CD4-positive, alpha-beta T cell treated with Interleukin-4 for 4 hours (primary cell): ENCODE measurements around the gene C19orf33.
"Not testable (repeated sequence)": the region's sequence is repeated elsewhere in the genome, so short reads cannot be mapped to it uniquely, and the experiment has no call there.

Experiments used
- DNase-seq: peaks from one replicate; pipeline ENCODE4 v3.0.0-alpha.2; 2020

C19orf33 gene

DNA sequence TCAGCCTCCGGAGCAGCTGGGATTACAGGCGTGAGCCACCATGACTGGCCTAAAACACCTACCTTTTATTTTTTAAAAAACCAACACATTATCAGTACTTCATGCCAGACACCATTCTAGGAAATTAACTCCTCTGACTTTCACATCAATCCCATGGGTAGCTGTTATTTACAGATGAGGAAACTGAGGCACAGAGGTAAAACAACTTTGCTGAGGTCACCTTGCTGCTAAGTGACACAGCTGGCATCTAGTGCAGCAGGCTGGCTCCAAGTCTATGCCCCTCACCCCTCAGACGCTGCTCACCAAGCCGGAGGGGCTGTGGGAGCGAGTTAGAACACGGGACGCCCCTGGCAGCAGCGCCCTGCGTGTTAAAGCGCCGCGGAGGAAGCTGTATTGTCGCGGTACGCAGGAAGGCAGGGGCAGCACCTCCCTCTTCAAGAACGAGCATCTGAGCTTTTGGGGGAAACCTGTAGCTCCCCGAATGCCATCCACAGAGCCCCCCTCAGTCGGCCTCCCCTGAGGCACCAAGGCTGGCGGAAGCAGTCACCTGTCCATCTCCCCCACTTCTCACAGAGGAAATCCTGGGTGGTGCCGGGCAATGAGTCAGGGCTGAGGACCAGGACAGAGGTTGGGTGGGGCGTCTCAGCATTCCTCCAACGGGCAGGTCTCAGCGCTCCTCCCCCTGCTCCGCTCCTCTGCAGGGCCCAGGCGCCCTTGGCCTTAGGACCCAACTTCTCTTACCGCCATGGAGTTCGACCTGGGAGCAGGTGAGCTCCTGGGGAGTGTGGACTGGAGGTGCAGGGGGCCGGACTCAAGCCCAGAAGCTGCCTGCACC is at the start of gene C19orf33:
TSS of gene C19orf33 (plus strand) at position 735 of the 835 bp plus-strand sequence. CDS start at position 746, 11 bp downstream.
- no peak for DNase-seq

DNA sequence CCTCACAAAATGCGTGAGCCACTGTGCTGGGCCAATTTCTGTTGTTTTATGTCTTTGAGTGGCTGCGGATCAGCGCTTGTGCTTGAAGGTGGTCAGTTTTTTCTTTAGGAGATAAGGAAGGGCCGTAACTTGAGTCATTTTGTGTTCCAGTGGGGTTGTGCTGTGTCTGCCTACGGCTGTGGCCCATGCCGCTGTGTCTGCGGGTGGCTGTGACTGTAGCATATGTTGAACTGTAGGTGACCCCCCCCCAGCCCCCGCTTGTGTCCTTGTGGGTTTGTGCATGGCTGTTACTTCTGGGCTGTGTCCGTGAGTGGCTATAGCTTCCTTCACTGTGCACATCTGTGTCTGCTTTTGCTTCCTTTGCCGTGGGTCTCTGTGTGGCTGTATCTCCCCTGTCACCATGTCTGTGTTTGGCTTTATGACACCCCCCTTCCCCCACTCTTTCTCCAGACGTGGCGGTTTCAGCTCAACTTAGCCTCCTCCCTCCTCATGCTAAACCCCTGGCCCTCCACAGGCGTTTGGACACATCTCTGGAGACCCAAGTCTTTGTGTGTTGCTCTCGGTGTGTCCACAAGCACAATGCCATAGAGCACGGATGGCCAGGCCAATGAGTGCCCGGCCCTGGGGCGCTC is 48.6 kb upstream of the C19orf33 start:
- DNase-seq: no peak

DNA sequence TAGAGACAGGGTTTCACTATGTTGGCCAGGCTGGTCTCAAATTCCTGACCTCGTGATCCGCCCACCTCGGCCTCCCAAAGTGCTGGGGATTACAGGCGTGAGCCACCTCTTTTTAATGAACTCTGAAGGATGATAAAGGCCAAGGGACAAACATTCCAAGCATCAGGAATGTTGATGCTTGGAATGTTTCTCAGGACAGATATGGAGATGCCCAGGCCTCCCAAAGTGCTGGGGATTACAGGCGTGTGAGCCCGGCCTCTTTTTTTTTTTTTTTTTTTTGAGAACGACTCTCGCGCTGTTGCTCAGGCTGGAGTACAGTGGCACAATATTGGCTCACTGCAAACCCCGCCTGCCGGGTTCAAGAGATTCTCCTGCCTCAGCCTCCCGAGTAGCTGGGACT is 42.1 kb upstream of the C19orf33 start:
- DNase-seq: not testable (repeated sequence)

DNA sequence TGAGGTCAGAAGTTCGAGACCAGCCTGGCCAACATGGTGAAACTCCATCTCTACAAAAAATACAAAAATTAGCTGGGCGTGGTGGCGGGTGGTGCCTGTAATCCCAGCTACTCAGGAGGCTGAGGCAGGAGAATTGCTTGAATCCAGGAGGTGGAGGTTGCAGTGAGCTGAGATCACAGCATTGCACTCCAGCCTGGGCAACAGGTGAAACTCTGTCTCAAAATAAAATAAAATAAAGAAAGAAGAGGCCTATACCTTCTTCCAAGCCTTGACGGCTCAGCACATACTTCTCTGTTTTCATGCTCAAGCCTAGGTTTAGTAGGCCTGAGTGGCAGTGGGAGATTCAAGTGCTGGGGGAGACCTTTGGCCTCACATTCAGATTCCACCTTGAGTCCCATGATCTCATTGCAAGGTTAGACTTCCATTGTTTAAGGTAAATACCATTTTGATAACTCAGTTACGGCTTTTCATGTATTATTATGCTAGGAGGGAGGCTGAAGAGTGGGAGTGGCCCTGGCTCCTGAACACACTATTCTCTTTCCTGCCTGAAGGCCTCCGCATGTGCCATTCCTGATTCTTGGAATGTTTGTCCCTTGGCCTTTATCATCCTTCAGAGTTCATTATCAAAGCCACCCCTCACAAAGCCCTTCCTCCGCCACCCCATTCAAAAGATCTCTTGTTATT is 41.3 kb upstream of the C19orf33 start:
- no peak for DNase-seq

DNA sequence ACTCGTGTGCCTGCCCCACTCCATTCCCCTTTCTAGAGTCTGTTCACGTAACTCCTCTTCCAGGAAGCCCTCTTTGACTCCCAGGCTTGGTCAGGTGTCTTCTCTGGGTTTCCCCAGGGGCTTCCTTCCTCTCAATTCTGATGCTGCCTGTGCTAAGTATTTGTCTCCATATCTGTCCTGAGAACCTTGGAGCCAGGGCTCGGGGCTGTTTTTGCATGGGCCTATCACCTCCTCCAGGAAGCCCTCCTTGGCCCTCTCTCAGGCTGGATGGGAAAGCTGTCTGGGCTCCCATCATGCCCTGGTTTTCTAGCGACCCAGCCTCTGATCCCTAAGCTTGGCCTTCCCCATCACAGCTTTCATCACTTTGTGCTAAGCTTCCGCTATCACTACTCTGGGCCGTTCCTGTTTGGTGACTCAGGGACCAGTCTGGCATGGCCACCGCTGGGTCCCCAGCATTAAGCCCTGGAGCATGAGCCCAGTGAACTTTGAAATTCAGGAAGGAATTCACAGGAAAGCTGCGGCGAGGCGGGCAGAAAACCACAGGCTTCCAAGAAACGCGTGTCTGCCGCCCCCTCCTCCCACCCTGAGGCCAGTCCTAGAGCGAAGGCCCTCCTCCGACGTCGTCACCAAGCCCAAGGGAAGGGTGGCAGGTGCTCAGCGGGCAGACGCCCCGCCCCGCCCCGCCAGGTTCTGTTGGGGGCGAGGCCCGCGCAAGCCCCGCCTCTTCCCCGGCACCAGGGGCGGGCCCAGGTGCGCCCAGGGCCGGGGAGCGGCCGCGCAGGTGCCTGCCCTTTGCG is 40.2 kb upstream of the C19orf33 start:
- peak; percentile 90 for DNase-seq

DNA sequence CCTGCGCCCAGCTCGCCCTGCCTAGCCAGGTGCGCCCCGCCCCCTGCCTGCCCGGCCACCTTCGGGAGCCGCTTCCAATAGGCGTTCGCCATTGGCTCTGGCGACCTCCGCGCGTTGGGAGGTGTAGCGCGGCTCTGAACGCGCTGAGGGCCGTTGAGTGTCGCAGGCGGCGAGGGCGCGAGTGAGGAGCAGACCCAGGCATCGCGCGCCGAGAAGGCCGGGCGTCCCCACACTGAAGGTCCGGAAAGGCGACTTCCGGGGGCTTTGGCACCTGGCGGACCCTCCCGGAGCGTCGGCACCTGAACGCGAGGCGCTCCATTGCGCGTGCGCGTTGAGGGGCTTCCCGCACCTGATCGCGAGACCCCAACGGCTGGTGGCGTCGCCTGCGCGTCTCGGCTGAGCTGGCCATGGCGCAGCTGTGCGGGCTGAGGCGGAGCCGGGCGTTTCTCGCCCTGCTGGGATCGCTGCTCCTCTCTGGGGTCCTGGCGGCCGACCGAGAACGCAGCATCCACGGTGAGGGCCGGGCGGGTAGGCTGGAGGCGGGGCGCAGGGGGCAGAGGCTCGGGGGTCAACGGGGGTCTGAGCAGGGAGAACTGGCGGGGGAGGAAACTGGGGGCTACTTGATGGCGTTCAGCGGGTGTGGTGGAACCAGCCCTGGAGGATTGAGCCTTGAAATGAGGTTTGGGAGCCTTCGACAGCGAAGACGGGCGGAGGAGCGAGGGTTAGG is 39.4 kb upstream of the C19orf33 start, which contains the start of gene SPINT2:
TSS of gene SPINT2 (plus strand) at position 88 of the 727 bp plus-strand sequence. CDS start at position 408, 320 bp downstream.
- no peak for DNase-seq

DNA sequence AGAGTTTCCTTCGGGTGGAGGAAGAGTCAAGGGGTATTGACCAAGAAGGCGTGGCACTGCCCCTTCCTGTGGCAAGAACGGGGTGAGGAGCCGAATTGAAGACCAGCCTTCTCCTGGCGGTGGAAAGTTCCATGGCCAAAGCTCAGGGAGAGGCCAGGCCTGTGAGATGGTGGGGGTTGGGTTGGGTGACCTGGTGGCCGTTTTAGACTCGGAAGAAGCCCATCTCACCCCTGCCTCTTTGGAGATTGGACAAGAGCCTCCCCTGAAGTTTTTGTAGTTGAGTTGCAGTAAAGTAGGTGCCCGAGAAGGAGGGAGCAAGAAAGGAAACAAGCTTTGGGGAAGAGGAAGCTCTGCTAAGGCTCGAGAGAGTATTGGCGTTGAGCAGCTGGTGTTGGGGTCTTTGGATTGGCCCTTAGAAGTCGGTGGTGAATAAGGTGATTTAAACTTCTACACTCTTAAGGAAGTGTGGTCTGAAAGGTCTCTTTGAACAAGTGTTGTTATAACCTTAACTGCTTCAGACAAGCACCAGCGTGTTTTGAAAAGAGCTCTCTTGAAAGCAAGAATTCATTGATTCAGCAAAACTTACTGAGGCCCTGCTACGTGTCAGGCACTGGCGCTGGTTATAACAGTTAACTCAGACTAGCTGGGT is 38.7 kb upstream of the C19orf33 start:
- DNase-seq: peak; percentile 10

DNA sequence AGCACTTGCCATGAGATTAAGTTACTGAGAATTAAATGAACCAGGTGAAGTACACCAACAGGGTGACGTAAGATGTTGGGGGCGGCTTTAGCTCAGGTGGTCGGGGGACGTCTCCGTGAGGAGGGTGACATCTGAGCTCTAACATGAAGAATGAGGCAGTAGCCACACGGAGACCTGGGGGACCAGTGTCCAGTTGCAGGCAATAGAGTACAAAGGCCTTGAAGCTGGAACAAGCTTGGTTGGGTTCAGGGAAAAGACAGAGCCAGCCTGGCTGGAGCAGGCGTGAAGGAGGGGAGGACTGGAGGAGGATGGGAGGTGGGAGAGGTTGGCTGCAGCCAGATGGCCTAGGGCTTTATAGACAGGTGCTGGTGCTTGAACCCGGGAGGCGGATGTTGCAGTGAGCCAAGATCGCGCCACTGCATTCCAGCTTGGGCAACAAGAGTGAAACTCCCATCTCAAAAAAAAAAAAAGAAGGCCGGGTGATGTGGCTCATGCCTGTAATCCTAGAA is 38.1 kb upstream of the C19orf33 start:
- DNase-seq: no peak

DNA sequence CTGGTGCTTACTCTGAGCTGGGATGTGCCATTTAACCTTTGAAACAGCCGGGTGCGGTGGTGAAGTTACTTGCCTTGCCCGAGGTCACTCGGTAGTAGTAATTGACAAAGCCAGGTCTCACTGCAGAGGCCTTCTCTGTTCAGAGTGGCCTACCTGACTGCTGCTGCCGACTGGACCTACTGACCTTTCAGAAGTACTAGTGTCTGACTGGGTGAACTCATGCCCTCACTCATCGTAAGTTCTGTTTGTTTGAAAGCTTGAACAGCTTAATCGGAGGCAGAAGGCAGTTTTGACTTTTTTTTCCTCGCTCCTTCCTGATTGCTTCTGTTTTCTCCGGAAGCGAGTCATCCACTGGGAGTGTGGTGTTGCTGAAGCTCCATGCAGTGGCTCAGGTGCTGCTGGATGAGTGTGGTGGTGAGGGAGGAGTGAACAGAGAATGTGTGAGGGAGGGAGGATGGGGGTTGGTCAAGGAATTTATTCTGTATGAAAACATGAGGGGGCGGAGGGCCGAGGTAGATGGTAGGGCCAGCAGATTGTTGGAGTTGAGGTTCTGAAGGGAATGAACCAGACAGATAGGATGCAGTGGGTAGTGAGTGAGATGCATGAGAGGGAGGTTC is 37.0 kb upstream of the C19orf33 start:
- DNase-seq: no peak

DNA sequence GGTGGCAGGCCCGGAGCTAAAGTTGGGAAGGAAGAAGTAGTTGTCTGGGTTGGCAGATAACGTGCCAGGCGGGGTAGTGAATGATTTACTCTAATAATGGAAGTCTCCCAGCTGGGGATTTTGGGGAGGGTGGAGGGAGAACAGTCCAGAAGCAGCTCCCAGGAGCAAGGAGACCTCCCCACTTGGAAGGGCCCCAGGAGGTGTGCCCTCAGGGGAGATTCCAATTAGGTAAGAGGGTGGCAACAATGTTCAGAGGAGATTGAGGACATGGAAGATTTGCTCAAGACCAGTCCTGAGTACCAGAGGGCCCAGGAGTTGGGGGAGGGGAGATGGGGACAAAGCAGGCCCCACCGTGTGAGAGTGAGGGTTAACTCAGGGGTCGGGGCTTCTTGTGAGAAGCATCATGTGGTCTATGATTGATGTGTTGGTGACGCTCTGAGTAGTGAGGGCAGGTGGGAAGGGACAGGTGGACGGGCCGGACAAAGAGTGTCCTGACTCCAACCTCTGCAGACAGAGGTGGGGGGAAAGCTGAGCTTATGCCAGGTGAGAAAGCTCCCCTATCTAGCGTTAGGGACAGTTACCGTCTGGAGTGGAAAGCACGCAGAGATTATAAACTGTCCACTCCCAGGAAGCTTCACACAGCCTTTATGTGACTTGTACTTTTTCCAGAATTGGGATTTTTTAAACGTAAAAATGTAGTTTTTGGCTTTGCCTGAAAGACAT is 36.1 kb upstream of the C19orf33 start:
- DNase-seq: no peak

DNA sequence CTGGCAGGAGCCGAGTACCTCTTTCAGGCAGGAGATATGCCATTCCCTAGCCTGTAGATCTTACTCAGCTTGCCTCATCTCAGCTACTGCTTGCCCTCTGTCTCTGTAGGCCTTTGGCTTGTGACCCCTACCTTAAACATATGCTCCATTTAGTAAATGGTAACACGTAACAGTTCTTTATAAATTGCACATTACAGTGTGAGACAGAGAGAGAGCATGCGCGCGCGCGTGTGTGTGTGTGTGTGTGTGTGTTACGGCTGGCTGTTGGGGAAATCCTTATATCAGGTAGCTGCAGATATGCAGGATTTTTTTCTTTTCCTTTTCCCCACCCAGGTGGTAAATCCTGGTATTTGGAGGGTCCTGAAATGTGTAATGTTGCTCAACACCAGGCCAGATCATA is 35.5 kb upstream of the C19orf33 start:
- DNase-seq: no peak

DNA sequence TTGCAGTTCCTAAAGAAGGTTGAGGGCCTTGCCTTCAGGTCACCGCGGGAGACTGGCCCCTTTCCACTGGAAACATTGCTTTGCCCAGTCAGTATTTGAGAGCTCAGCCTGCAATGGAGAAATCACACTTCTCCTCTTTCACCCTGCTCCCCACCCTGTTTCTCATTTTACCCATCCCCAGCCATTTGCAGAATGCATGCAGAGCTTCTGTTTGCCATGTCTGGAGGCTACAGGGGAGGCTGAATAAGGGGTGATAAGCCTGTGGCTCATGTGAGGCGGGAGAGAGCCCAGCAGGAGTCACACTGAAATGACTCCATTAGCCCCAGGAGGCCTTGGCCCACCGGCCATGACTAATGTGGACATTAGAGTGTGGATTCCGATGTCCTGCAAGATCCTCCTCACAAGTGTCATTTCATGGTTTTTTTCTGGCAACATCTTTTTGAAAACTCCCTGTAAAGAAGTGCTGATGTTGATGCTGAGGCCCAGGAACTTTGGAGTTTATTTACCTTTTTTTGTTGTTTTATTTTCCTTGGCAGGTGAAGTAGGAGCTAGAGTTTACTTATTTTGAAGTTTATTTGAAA is 33.4 kb upstream of the C19orf33 start:
- DNase-seq: no peak

DNA sequence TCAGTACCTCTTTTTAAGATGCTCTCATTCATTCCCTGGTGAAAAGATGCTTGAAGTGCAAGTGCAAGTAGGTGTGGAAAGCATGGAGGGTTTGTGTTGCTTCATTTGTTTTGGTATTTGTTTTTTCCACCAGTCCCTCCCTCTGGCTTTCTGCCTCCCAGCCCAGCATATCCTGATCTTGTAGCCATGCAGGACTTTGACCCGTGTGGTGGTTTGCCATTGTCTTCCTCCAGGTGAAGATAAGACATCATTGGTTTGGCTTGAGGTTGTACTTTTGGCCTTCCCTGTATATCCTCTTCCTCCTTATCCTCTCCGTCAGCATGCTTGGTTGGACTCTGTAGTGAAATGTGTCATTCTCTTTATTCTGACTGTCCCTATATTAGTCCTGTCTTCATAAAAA is 30.6 kb upstream of the C19orf33 start:
- no peak for DNase-seq

DNA sequence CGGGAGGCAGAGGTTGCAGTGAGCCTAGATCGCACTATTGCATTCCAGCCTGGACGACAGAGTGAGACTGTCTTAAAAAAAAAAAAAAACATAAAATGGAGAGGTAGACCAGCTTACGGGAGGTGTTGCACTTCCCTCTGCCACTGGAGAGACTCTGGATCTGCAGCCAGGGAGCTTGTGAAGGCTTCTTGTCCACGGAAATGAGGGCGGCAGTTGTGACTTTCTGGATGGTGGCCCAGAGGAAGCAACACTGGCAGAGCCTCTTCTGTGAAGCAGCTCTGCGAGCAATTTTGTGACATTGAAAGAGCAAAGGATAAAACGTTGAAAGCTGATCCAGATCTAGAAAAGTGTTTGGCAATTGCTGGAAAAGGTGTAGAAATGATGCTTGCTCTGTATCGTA is 29.3 kb upstream of the C19orf33 start:
- DNase-seq: no peak

DNA sequence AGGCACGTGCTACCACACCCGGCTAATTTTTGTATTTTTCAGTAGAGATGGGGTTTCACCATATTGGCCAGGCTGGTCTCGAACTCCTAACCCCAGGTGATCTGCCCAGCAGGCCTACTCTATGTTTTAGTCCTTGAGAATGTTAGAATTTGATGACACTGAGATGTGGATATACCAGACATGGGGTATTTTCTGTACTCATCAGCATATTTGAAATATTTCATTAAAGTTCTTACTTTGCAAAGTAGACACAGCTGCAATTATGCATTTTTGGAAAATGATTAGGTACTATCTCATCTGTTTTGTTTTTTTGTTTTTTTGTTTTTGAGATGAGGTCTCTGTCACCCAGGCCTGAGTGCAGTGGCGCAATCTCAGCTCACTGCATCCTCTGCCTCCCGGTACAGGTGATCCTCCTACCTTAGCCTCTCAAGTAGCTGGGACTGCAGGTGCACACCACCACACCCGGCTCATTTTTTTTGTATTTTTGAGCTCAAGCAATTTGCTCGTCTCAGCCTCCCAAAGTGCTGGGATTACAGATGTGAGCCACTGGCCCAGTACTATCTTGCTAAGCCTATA is 27.0 kb upstream of the C19orf33 start:
- no peak for DNase-seq

DNA sequence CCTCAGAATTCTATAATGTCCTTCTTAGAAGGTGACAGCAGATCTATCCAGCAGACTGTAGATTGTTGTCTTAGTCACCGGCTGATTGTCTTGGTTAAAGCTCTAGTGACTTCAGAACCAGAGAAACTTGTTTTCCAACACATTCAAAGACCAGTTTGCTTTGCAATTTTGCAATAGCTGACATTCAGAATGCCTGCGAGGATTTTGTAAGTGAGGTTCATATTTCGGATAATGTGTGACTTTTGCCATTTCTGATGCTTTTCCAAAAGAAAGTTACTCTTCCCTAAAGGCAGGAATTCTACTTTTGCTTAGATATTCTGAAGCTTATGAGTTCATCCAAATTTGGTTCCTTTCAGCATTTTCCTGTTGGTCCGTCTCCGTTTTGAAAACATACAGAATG is 26.5 kb upstream of the C19orf33 start:
- no peak for DNase-seq

DNA sequence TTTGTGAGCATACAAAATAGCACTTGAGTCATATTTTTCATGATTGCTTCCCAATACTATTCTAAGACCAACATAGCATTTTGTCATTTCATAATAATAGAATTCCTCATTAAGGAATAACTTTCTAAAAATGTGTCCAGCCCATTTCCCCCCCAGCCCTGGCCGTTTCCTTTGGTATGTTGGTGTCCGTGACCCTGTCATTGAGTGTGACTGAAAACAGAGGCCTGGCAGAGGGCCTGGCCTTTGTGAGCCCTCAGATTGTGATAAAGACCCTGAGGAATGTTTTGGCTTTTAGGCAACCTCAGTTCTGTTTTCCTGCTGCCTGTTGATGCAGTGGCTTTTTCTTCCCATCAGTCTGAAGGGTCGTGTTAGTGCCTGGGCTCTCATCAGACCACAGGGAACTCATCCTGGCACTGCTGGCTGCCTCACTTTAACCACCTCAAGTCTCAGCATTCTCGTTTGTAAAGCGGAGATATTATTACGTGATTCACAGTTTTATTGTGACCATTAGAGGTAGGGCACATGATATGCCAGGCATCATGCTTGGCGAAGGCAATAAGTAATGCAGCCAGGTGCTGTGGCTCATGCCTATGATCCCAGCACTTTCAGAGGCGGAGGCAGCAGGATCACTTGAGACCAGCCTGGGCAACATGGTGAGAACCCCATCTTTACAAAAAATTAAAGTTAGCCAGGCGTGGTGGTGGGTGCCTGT is 25.9 kb upstream of the C19orf33 start:
- no peak for DNase-seq

DNA sequence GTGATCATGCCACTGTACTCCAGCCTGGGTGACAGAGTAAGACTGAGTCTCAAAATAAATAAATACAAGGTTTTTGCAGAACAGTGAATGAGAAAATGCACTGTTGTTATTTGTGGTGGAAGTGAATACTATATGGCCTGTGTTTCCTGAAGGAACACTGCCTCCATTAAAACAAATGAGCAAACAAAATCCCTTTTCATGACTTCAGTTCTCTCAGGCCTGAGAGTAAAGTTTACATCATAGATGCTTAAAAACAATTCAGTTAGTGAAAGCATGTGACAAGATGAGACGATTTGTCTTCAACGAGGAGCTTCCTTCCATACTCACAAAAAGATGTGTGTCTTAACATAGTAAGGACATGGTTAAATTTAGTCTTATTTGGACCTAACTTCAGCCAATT is 25.3 kb upstream of the C19orf33 start:
- no peak for DNase-seq
